NT2/D1 (cell line): ENCODE results near the gene POGLUT3.

Experiments used
- YY1 ChIP-seq: IDR thresholded peaks from 2 replicates; pipeline ENCODE4 v1.6.1; 2011; ENCODE audit not compliant: insufficient read length, insufficient read depth
- ZNF274 ChIP-seq: IDR thresholded peaks from 2 replicates; pipeline ENCODE4 v1.6.1; 2011; ENCODE audit warnings: mild to moderate bottlenecking, low read depth, low read length

DNA sequence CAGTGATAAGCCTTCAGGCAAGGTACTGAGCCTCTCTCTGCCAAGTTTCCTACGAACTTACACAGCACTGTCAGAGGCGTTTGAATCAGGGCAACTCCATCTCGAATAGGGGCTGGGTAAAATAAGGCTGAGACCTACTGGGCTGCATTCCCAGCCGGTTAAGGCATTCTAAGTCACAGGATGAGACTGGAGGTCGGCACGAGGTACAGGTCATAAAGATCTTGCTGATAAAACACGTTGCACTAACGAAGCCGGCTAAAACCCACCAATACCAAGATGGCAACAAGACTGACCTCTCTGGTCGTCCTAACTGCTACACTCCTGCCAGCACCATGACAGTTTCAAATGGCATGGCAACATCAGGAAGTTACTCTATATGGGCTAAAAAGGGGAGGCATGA is 20.4 kb upstream of the POGLUT3 start:
- TF ChIP-seq YY1 (no peak), ZNF274 (no peak)
